Mesothelial cell of epicardium (in vitro differentiated cells): Measurements from ENCODE around the gene ZG16B. TPM values are rescaled to one million over a fixed set of nuclear protein-coding genes. Genes with fewer than 3 reads are reported as not detected.

ENCODE experiments used
- DNase-seq, 2 experiments: peaks; one replicate each; pipeline ENCODE4 v3.0.0; 2021; ENCODE audit warnings: low spot score in 2 of 2; ENCODE audit not compliant: unreplicated experiment in 2 of 2
- H3K27ac Mint-ChIP-seq: 2 replicates; pipeline ENCODE4 v1.8.0; 2021; ENCODE audit warnings: mixed read lengths
- H3K27me3 Mint-ChIP-seq: 2 replicates; pipeline ENCODE4 v1.8.0; 2021; ENCODE audit warnings: low read depth, mixed read lengths
- H3K36me3 Mint-ChIP-seq: 2 replicates; pipeline ENCODE4 v1.8.0; 2021; ENCODE audit warnings: mixed read lengths
- H3K4me1 Mint-ChIP-seq: 2 replicates; pipeline ENCODE4 v1.8.0; 2021; ENCODE audit warnings: mixed read lengths
- H3K4me3 Mint-ChIP-seq: 2 replicates; pipeline ENCODE4 v1.8.0; 2021; ENCODE audit warnings: mild to moderate bottlenecking, moderate library complexity, mixed read lengths
- H3K9me3 Mint-ChIP-seq: 2 replicates; pipeline ENCODE4 v1.8.0; 2021; ENCODE audit warnings: mixed read lengths
- CTCF ChIP-seq: fragments of 200-600 bp; sonication (generic); IDR thresholded peaks from one replicate; pipeline ENCODE4 v1.5.0; 2021; ENCODE audit warnings: antibody characterized with exemption; ENCODE audit not compliant: unreplicated experiment
- total RNA-seq: library from RNA; stranded (reverse); gene quantifications from 3 replicates; pipeline ENCODE4 v1.2.1, GENCODE V29; 2021

The ZG16B gene
- 0.51 to 1.5 TPM (median 0.70 TPM) in 3 replicates for total RNA-seq

GRCh38 chr16:2829501-2830354 lies at the start of gene ZG16B:
Gene ZG16B, plus strand, starts transcription at chr16:2830303. Its CDS starts 139 bp downstream, at chr16:2830442.
- no peaks in the 10 kb centered on the region for H3K9me3 Mint-ChIP-seq
- no peaks in the 10 kb centered on the region for H3K36me3 Mint-ChIP-seq
- DNase-seq = no peak
- no peak within 1 kb of the TSS for H3K27ac Mint-ChIP-seq
- H3K27me3 Mint-ChIP-seq = peaks cover 11% of the 10 kb centered on the region
- H3K4me3 Mint-ChIP-seq = no peak within 1 kb of the TSS
- TF ChIP-seq CTCF = no peak
- H3K4me1 Mint-ChIP-seq = no peaks in the 10 kb centered on the region

- Mint-ChIP-seq H3K27ac (no peak overlapping the region), H3K4me1 (peaks cover 10% of the 10 kb centered on the region), H3K27me3 (peaks cover 5% of the 10 kb centered on the region), H3K4me3 (no peak overlapping the region), H3K9me3 (no peaks in the 10 kb centered on the region), H3K36me3 (no peaks in the 10 kb centered on the region)
- DNase-seq = no peak
- TF ChIP-seq CTCF = no peak
Observed at GRCh38 chr16:2782583-2783351, 47.3 kb upstream of the ZG16B start.

- DNase-seq = no peak
- H3K27ac Mint-ChIP-seq = no peak overlapping the region
Observed at GRCh38 chr16:2783581-2784357, 46.3 kb upstream of the ZG16B start.

GRCh38 chr16:2784358-2785100 lies 45.6 kb upstream of the ZG16B start:
- H3K27ac Mint-ChIP-seq = no peak overlapping the region

More at GRCh38 chr16:2783581-2784357, 46.3 kb upstream of the ZG16B start:
- no peaks in the 10 kb centered on the region for H3K36me3 Mint-ChIP-seq
- no peaks in the 10 kb centered on the region for H3K9me3 Mint-ChIP-seq
- peaks cover 5% of the 10 kb centered on the region for H3K27me3 Mint-ChIP-seq
- H3K4me1 Mint-ChIP-seq = peaks cover 1% of the 10 kb centered on the region
- no peak overlapping the region for H3K4me3 Mint-ChIP-seq
- TF ChIP-seq CTCF = no peak

More at GRCh38 chr16:2784358-2785100, 45.6 kb upstream of the ZG16B start:
- Mint-ChIP-seq H3K4me1 (no peaks in the 10 kb centered on the region), H3K4me3 (no peak overlapping the region), H3K9me3 (no peaks in the 10 kb centered on the region), H3K36me3 (no peaks in the 10 kb centered on the region), H3K27me3 (peaks cover 7% of the 10 kb centered on the region)
- TF ChIP-seq CTCF = no peak
- no peak for DNase-seq
